ACHN (cell line): Measurements from ENCODE around the gene SLC51A.
"Not testable (repeated sequence)": the region's sequence is repeated elsewhere in the genome, so short reads cannot be mapped to it uniquely, and the experiment has no call there.

ENCODE experiments used
- DNase-seq: peaks from one replicate; pipeline ENCODE4 v3.0.0-alpha.2; 2015
- in situ Hi-C: cut with HindIII; loops from 2 replicates; pipeline ENCODE4 v1.10.0; 2017; ENCODE audit warnings: low sequenced_read_pairs, low pct_ligation_motif_present, low pct_unique_long_range_greater_than_20kb

SLC51A gene

DNA sequence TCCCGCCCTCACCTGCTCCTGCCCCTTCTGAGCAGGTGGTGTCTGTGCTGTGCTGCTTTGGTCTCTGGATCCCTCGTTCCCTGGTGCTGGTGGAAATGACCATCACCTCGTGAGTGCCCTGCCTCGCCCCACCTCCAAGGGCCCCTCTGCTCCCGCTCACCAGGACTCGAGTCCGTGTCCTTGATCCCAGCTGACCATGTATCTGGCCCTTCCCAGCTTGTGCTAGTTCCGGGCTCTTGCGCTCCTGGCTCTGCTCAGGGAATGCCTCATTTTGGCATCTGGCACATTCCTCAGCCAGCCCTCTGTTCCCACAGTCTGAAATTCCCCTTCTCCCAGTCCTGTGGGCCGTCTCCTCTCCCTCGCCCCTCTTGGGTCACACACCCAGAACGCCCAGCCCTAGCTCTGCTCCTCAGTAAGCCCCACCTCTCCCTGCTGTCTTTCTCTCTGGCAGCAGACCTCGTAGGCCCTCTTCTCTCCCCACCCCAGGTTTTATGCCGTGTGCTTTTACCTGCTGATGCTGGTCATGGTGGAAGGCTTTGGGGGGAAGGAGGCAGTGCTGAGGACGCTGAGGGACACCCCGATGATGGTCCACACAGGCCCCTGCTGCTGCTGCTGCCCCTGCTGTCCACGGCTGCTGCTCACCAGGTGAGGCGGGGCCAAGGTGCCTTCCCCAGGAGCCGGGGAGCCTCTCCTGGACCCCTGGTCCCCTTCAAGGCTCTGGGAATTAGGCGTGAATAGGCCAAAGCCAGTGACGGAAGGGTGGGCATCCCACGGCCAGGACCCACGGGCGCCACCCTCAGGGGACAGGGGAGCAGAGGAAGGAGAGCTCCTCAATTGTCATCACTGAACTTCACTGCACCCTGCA lies 11.5 kb downstream of the SLC51A start:
- DNase-seq, result no peak

DNA sequence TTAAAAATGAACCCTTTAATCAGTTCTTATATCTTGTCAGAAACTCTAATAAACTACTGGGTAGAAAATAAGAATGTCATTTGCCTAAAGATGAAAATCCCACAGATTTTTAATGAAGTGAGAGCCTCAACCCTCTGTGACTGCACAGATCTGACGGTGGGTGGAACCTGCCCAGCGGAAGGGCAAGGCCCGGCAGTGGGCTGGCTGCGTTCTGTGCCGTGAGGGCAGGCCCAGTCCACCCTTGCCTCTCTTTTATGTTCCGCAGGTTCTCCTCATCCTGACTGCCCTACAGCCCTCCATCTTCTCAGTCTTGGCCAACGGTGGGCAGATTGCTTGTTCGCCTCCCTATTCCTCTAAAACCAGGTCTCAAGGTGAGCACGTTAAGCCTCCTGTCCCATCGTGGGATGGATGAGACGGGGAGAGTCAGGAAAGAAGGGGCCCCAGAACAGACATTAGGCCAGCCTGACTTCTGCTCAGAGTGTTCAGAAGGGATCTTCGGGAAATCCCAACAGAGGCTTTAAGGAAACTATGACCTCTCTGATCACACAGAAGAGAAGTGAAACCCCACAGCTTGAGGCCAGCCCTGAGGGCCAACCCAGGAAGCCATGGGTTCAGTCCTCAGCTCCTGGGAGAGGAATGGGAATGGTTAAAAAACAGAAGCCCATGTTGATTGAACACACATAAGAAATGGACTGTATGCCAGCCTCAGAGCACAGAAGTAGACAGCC lies 16.0 kb downstream of the SLC51A start:
- in situ Hi-C loops, result no loop called here
- no peak for DNase-seq

More for the DNA sequence above, 11.5 kb downstream of the SLC51A start:
- in situ Hi-C loops, result no loop called here

DNA sequence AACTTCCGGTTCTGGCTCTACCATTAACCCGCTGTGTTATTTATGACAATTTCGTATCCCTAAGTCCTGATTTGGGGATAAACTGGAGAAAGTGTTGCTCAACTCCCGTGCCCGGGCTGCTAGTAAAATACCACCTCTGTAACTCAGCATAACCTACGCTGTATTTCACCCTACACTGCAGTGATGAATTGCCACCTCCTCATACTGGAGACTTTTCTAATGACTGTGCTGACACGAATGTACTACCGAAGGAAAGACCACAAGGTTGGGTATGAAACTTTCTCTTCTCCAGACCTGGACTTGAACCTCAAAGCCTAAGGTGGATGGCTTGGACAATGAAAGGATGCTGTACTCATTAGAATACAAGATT lies 16.5 kb downstream of the SLC51A start:
- in situ Hi-C loops, result no loop called here
- no peak for DNase-seq

DNA sequence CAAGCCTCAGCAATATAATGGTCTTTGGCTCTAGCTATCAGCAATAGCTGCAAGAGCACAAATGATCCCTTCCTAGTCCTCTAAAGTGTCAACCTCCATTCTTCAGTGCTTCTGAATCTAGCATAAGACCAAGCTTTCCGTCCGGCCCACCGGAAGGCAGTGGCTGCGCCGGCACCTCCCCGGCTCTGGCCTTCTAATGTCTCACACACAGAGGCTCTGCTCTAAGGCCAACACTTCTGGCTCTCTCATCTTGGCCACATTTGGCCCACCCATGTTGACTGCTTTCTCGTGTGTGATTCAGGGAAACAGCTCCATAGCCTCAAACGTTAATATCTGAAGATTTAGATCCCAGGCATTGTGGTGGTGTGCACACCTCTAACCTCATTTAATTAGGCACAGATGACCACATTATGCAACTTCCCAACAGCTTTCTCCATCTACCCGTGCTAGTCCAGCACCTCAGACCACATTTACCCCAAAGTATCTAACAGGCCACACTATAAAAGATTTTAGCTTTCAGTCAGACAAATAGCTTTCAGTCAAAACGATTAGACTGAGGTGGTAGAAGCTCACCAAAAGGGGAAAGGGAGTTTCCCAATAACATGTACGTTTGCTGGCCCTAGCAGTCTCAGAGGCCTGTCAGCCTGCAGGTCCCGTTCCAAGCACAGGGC lies 19.3 kb downstream of the SLC51A start:
- DNase-seq, result no peak
- in situ Hi-C loops, result no loop called here

DNA sequence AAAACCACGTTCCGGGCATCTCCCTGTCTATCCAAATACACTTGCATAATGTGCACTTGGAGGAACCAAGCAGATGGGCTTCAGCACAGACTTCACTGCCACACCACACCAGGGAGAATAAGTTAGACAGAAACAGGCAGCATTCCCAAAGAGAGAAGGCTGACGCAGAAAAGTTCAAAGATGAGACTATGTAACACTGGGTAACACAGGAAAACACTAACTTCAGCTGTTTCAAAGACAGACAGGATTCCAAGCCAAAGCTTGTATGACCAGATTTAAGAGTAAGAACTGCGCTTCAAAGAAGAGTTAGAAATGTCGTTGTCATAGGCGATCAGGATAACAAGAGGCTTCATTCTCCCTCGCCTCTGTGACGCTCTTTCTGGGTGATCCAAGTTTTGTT lies 19.9 kb downstream of the SLC51A start:
- DNase-seq, result no peak
- in situ Hi-C loops, result no loop called here

DNA sequence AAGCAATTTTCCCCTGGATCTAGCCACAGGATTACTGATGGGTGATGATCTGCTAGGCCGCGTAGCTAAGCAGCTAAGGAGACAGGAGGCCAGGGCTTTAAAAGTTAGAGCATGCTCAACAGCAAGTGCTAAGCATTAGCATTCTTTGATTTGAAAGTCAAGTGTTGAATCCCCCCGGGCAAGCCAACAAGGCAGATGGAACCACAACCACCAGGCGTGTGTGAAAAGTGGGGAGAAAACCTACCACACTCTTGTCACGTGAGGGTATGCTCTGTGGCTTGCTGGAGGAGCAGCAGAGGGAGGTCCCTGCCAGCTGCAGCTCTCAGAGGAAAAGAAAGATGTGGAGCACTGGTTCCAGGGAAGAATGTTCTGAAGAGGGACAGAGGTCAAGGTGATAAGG lies 20.9 kb downstream of the SLC51A start:
- DNase-seq, result no peak
- in situ Hi-C loops, result no loop called here

DNA sequence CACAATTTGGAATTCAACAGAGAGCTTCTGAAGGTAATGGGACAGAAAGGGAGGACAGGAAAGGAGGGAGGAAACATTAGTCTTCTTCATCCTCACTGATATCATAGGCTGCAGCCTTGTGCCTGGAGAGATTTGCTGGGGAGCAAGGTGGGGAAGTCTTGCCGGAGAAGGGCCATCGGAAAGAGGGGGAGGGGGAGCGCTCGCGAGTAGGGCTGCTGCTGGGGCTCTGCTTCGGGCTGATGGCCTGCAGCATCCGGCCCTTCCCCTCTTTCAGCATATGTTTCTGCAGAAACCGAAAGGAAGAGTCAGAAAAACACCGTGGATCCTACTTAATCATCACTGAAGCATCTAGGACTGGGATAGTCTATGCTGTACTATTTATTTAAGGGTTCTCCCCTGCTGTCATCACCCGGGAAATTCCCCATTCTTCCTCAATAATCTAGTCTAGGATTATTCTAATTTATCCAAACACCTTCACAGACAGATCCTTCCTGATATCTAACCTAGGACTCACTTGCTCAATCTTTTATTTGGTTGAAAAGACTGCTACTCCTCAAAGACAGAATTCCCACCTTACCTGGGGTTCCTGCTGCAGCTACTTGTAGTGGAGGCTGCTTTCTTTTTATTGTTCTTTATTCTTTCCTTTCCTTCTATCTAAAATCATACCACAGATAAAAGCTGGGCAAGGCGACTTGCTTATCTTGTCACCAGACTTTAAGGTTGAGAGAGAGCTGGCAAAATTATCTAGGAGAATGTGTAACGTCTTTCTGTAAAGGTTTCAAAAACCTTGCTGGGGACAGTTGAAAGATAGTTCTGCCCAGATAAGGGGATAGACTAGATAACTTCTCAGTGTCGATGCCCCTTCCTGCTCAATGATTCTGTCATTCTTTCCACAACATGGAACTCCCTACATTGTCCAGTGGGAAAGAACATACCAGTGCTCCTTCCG lies 22.6 kb downstream of the SLC51A start:
- no peak for DNase-seq
- in situ Hi-C loops, result no loop called here

DNA sequence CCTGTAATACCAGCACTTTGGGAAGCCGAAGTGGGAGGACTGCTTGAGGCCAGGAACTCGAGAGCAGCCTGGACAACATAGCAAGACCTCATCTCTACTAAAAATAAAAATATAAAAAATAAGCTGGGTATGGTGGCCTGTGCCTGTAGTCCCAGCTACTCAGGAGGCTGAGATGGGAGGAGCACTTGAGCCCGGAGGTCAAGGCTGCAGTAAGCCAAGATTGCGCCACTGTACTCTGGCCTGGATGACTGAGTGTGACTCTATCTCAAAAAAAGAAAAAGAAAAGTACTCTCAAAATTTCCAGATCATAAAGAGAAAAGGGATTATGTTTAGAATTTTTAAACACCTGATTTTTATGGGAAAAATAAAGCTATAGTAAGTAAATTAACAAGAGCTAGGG lies 24.1 kb downstream of the SLC51A start:
- no peak for DNase-seq
- in situ Hi-C loops, result no loop called here

DNA sequence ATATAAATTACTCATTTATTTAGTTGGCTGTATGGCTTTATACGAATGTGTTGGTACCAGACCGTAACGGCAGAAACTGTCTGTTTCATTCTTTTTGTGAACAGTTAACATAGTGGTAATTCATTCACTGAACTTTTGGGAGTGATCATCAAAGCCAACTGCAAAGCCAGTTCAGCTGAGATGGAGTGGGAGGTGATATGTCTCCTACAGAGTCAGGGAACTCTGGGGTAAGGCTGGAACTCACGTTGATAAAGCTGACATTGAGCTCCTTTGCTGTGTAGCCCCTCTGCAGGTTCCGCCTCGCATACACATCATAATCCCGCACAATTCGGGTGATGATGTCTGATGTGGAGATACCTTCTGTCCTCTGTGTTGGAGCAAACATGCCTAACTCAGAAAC lies 25.4 kb downstream of the SLC51A start:
- in situ Hi-C loops, result no loop called here
- DNase-seq, result no peak

DNA sequence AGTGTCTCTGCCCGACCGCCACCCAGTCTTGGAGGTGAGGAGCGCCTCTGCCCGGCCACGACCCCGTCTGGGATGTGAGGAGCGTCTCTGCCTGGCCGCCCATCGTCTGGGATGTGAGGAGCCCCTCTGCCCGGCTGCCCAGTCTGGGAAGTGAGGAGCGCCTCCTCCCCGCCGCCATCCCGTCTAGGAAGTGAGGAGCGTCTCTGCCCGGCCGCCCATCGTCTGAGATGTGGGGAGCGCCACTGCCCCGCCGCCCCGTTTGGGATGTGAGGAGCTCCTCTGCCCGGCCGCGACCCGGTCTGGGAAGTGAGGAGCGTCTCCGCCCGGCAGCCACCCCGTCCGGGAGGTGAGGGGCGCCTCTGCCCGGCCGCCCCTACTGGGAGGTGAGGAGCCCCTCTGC lies 27.8 kb downstream of the SLC51A start:
- in situ Hi-C loops, DNase-seq: not testable (repeated sequence)

DNA sequence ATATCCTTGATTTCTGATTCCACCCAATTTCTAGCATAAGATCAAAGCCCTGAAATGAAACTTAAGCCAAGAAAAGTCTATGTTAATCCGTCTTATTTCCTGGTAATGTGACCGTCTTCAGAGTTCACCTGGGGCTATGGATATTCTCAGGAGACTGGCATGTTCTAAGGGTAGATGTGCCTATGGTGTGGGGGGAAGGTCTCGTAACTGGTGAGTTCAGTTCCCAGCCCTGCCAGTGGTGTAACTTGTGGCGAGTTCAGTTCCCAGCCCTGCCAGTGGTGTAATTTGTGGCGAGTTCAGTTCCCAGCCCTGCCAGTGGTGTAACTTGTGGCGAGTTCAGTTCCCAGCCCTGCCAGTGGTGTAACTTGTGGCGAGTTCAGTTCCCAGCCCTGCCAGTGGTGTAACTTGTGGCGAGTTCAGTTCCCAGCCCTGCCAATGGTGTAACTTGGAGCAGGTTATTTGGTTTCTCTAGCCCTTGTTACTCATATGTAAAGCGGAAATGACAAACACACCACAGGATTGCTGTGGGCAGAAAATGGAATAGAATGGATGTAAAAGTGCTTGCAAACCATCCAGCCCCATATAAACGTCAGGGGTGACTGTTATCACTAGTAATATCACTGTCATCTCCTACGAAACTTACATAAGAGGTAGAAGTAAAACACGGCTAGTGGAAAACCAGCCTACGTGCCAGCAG lies 30.4 kb downstream of the SLC51A start:
- DNase-seq, result no peak
- in situ Hi-C loops, result no loop called here

DNA sequence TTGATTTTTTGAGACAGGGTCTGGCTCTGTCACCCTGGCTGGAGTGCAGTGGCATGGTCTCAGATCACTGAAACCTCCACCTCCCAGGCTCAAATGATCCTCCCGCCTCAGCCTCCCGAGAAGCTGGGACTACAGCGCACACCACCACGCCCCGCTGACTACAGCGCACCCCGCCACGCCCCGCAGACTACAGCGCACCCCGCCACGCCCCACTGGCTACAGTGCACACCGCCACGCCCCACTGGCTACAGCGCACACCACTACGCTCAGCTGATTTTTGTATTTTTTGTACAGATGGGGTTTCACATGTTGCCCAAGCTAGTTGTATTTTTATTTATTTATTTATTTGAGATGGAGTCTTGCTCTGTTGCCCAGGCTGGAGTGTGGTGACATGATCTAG lies 35.6 kb downstream of the SLC51A start:
- in situ Hi-C loops, result no loop called here

DNA sequence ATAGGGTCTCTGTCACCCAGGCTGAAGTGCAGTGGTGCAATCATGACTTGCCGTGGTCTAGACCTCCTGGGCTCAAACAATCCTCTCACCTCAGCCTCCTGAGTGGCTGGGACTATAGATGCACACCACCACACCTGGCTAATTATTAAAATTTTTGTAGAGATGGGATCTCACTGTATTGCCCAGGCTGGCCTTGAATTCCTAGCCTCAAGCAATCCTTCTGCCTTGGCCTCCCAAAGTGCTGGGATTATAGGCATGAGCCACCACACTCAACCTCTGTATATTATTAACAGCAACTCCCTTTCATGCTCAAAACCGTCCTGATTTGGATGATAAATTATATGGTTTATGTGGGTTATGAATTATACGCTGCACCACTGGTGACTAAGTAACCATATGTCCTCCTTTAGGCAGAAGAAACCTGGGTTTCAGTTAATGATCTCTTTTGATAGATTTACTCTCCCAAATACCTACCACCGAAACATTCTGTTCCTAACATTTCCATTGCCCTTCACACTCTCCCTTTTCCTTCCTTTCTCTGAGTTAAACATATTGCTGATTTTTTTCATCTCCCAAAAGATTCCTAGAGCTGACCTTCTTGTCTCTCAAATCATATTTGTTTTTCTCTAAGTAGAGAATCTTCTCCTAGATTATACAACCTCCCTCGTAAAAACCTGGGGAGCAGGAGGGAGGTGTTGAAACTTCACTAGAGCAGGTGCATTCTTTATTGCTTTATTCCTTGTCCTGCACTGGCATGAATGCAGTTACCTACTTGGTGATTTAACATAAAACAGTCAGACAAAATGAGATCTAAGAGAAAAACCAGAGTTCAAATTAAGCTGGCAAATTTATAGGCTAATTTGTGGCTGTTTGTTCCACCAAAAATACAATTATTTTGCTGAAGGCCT lies 38.3 kb downstream of the SLC51A start:
- in situ Hi-C loops, result no loop called here
- no peak for DNase-seq

More for the DNA sequence above, 35.6 kb downstream of the SLC51A start:
- no peak for DNase-seq

DNA sequence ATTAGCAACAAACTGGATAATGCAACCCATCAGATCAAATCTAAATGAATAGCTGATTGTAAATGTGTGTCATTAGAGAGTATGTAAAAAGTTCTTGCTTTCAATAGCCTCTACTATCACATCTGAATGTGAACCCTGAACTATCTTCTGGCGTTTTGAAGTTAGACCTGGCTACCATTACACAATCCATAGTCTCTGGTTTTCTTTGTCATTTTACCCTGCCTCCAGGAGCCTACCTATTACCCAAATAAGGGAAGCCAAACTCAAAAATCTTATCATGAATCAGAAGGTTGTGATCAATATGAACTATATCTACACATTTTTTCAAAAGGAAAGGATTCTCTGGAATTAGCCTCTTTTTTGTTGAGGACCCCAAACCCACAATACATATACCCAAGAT lies 39.4 kb downstream of the SLC51A start:
- in situ Hi-C loops, result no loop called here
- DNase-seq, result no peak

DNA sequence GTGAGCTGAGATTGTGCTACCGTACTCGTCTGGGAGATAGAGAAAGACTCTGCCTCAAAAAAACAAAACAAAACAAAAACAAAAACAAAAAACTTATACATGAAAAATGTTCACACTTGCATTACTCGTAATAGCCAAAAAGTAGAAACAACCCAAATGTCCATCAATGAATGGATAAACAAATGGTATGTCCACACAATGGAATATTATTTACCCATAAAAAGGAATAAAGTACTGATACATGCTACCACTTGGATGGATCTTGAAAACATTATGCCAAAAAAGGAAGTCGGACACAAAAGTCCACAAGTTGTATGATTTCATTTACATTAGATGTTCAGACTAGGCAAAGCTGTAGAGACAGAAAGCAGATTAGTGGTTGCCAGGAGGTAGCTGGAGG lies 44.5 kb downstream of the SLC51A start:
- DNase-seq, result no peak
- in situ Hi-C loops, result no loop called here

DNA sequence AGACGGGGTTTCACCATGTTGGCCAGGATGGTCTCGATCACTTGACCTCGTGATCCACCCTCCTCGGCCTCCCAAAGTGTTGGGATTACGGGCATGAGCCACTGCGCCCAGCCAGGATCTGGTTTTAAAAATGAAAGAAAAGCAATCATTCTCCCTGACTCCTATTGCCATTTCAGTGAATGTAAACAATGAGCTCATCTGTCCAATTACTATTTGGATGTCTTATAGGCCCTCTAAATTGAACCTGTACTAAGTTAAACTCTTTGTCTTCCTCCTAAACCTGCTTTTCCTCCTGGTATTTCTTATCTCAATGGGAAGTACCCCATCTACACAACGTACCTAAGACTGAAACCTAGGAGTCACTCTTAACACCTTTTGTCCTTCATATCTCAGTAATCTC lies 47.5 kb downstream of the SLC51A start:
- no peak for DNase-seq
- in situ Hi-C loops, result no loop called here
